Activated naive CD4-positive, alpha-beta T cell treated with anti-CD3 and anti-CD28 coated beads for 36 hours (primary cell): Measurements from ENCODE around the gene SPAAR. TPM values are rescaled to one million over a fixed set of nuclear protein-coding genes. Genes with fewer than 3 reads are reported as not detected.
"Not testable (repeated sequence)": the region's sequence is repeated elsewhere in the genome, so short reads cannot be mapped to it uniquely, and the experiment has no call there.

ENCODE experiments used
- CTCF ChIA-PET: fragments of 350-600 bp; sonication (Branson Sonifier 250); formaldehyde crosslinking; loops from one replicate; lab custom pipeline; 2021; ENCODE audit warnings: antibody characterized with exemption; lab: Charles Lee
- DNase-seq: peaks from one replicate; pipeline ENCODE4 v3.0.0-alpha.2; 2020
- H3K27ac Mint-ChIP-seq: one replicate; pipeline ENCODE4 v1.8.0; 2021; ENCODE audit warnings: mild to moderate bottlenecking, mixed read lengths
- H3K27me3 Mint-ChIP-seq: one replicate; pipeline ENCODE4 v1.8.0; 2021; ENCODE audit warnings: low read depth, mixed read lengths
- H3K36me3 Mint-ChIP-seq: one replicate; pipeline ENCODE4 v1.8.0; 2021; ENCODE audit warnings: low read depth, mixed read lengths
- H3K4me1 Mint-ChIP-seq: one replicate; pipeline ENCODE4 v1.8.0; 2021; ENCODE audit warnings: low read depth, mixed read lengths
- H3K4me3 Mint-ChIP-seq: one replicate; pipeline ENCODE4 v1.8.0; 2021; ENCODE audit warnings: mild to moderate bottlenecking, moderate library complexity, mixed read lengths
- H3K9me3 Mint-ChIP-seq: one replicate; pipeline ENCODE4 v1.8.0; 2021; ENCODE audit warnings: mixed read lengths
- intact Hi-C: fragments of 100-400 bp; cut with micrococcal nuclease; formaldehyde crosslinking; loops from one replicate; pipeline ENCODE4 v1.15.1; 2023
- total RNA-seq, 2 experiments: library from RNA; stranded (reverse); gene quantifications; one replicate each; pipeline ENCODE4 v1.2.3, GENCODE V29; 2021

SPAAR gene
- total RNA-seq, 2 experiments from 2014 or later: not detected

DNA sequence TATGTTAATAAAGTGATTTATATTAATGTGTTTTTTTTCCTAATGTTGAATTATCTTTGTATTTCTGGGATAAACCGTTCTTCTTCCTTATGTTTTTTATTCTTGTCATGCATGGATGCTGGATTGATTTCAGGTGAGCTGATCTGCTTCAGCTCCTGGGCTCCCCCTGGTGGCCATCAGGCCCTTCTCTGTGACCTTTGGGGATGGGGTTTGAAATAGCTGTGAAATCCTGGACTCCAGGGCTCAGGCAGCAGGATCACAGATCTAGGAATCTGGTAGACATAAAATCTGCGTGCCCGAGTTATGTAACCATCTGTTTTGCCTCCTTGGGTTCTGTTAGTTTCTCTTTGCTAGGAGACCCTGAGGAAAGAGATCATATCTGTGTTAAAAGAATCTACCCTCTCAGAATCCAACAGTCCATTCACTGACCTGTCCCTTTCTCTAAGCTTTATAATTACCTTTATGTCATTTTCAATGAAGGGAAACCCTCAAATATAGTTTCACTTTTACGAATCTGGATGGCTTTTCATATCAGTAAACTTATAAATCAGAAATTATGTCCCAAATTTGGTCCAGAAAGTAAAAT, 26.9 kb upstream of the SPAAR start:
- intact Hi-C loops: loop anchor here (1.0 to 5.0 kb wide), 5 partner anchors 56 to 400 kb away; no protein-coding TSS in a partner anchor
- H3K27ac Mint-ChIP-seq: no peak overlapping the region
- H3K36me3 Mint-ChIP-seq: no peaks in the 10 kb centered on the region
- peak; percentile 89 for DNase-seq
- no peak overlapping the region for H3K4me3 Mint-ChIP-seq
- CTCF ChIA-PET: interaction anchor here (0.6 to 2.4 kb wide), 43 partner anchors 9 to 1014 kb away, joined by 3 to 17 read pairs (median 3); partner anchors contain the start of genes CREB3, FAM221B, HINT2 and OR13J1
- no peaks in the 10 kb centered on the region for H3K27me3 Mint-ChIP-seq
- peaks cover 3% of the 10 kb centered on the region for H3K9me3 Mint-ChIP-seq
- H3K4me1 Mint-ChIP-seq: no peaks in the 10 kb centered on the region

DNA sequence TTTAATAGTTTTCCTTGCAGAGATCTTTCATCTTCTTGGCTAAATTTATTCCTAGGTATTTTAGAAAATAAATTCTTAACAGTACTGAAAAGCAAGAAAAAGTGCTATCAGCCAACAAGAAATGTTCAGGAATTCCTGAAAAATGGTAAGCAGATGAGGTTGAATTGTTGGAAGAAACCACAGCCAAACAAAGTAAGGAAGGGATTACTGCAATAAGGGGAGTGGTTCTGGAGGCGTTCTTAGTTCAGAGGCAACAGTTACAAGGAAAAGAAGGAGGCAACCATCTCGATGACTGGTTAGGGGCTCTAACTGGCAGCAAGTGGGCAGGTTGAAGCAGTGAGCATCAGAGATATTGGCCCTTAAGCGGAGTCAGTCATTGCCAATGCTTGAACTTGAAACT, 26.3 kb upstream of the SPAAR start:
- no peak overlapping the region for H3K4me3 Mint-ChIP-seq
- no peaks in the 10 kb centered on the region for H3K27me3 Mint-ChIP-seq
- DNase-seq: no peak
- CTCF ChIA-PET: interaction anchor here (0.6 to 1.7 kb wide), 17 partner anchors 9 to 313 kb away, joined by 3 to 17 read pairs (median 4); partner anchors contain the start of genes HINT2, OR13J1 and SPAG8
- H3K36me3 Mint-ChIP-seq: no peaks in the 10 kb centered on the region
- no peaks in the 10 kb centered on the region for H3K4me1 Mint-ChIP-seq
- no peak overlapping the region for H3K27ac Mint-ChIP-seq
- intact Hi-C loops: loop anchor here (1.0 to 5.0 kb wide), 5 partner anchors 57 to 401 kb away; no protein-coding TSS in a partner anchor
- no peaks in the 10 kb centered on the region for H3K9me3 Mint-ChIP-seq

DNA sequence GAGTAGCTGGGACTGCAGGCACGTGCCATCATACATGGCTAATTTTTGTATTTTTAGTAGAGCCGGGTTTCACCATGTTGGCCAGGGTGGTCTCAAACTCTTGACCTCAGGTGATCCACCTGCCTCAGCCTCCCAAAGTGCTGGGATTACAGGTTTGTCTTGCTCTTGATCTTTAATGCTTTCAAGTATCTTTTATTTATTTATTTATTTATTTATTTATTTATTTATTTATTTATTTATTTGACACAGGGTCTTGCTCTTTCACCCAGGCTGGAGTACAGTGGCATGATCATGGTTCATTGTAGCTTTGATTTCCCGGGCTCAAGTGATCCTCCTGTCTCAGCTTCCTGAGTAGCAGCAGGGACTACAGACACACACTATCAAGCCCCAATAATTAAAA, 24.4 kb upstream of the SPAAR start:
- H3K4me3 Mint-ChIP-seq, H3K27ac Mint-ChIP-seq, H3K36me3 Mint-ChIP-seq, H3K4me1 Mint-ChIP-seq, DNase-seq, H3K9me3 Mint-ChIP-seq, CTCF ChIA-PET, H3K27me3 Mint-ChIP-seq: not testable (repeated sequence)
- intact Hi-C loops: loop anchor here (5.0 kb wide), 1 partner anchor 403 kb away; no protein-coding TSS in a partner anchor

DNA sequence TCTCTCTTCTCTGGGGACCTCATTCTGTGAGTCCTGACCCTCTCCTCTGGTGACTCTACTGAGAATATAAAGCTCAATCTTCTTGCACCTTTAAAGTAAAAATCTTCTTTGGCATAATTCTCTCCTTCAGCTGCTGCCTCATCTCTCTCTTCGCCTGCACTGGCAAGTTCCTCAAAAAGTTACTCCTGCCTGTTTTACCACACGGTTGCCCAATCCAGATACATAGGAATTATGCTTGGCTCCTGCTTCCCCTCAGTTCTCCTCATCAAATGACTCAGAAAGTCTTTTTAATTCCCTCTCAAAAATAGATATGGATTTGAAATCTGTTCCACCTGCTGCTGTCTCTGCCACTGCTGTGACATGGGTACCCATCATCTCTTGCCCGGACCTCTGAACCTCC, 17.6 kb upstream of the SPAAR start:
- CTCF ChIA-PET: interaction anchor here (0.6 to 1.4 kb wide), 4 partner anchors 9 to 77 kb away, joined by 3 to 6 read pairs (median 4); no protein-coding TSS in a partner anchor
- Mint-ChIP-seq H3K27ac (no peak overlapping the region), H3K9me3 (no peaks in the 10 kb centered on the region), H3K4me1 (no peaks in the 10 kb centered on the region), H3K36me3 (no peaks in the 10 kb centered on the region), H3K4me3 (no peak overlapping the region), H3K27me3 (peaks cover 11% of the 10 kb centered on the region)
- intact Hi-C loops: no loop called here
- no peak for DNase-seq

DNA sequence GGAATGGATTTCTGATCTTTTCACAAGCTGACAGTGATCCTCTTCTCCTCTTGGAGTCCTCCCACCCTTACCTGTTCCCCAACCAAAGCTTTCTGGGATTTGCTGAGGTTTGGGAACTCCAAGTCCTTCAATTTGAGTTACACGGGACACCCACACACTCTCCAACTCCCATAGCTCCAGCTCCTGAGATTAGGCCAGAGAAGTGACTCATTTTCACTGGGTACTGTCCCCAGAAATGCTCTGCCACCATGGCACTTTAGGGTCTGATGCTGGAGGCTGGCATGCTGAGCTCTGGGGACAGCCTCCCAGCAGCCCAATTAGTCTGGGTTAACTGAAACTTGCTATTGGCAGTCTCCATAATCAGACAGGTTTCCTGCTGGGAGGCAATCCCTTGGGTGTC, 17.2 kb upstream of the SPAAR start:
- peaks cover 11% of the 10 kb centered on the region for H3K27me3 Mint-ChIP-seq
- DNase-seq: no peak
- H3K27ac Mint-ChIP-seq: no peak overlapping the region
- no peaks in the 10 kb centered on the region for H3K36me3 Mint-ChIP-seq
- intact Hi-C loops: no loop called here
- H3K4me3 Mint-ChIP-seq: no peak overlapping the region
- no peaks in the 10 kb centered on the region for H3K4me1 Mint-ChIP-seq
- H3K9me3 Mint-ChIP-seq: no peaks in the 10 kb centered on the region
- CTCF ChIA-PET: interaction anchor here (0.6 to 1.4 kb wide), 3 partner anchors 10 to 22 kb away, joined by 3 to 6 read pairs (median 4); no protein-coding TSS in a partner anchor

DNA sequence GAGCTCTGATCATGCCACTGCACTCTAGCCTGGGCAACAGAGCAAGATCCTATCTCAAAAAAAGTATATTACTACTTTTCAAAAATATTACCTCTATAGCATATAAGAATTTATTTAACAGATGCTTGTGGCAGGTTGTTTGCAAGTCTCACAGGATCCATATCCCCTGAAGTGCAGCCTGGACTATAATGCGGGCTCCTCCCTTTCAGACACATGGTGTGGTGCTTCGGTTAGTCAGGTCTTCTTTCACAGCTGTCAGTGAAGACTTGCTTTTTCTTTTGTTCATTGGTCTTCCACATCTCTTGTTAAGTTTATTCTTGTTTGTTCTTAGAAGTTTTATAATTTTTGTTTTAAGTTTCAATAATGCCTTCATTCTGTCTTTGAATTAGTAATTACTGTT, 12.7 kb upstream of the SPAAR start:
- H3K4me1 Mint-ChIP-seq: no peaks in the 10 kb centered on the region
- H3K27me3 Mint-ChIP-seq: peaks cover 10% of the 10 kb centered on the region
- CTCF ChIA-PET: interaction anchor here (0.7 to 0.9 kb wide), 2 partner anchors 9 to 206 kb away, joined by 3 read pairs; partner anchors contain the start of gene HRCT1
- DNase-seq: no peak
- intact Hi-C loops: no loop called here
- no peak overlapping the region for H3K27ac Mint-ChIP-seq
- H3K36me3 Mint-ChIP-seq: no peaks in the 10 kb centered on the region
- no peaks in the 10 kb centered on the region for H3K9me3 Mint-ChIP-seq
- no peak overlapping the region for H3K4me3 Mint-ChIP-seq

DNA sequence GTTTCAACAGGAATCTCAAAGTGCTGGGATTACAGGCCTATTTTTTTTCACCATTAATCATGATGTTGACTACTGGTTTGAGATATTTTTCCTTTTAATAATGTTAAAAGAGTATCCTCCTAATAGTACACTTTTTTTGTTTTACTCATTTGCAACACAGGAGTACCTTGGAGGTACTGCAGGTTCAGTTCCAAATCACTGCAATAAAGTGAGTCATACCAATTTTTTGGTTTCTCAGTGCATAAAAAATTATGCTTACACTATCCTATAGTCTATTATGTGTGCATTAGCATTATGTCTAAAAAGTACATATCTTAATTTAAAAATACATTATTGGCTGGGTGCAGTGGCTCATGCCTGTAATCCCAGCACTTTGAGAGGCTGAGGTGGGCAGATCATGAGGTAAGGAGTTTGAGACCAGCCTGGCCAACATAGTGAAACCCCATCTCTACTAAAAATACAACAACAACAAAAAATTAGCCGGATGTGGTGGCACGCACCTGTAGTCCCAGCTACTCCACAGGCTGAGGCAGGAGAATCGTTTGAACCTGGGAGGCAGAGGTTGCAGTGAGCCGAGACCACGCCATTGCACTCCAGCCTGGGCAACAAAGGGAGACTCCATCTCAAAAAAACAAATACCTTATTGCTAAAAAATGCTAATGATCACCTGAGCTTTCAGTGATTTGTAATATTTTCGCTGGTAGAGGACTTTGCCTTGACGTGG, 11.8 kb upstream of the SPAAR start:
- H3K4me3 Mint-ChIP-seq, H3K4me1 Mint-ChIP-seq, intact Hi-C loops, DNase-seq, H3K36me3 Mint-ChIP-seq, H3K27ac Mint-ChIP-seq, H3K9me3 Mint-ChIP-seq, H3K27me3 Mint-ChIP-seq: not testable (repeated sequence)
- CTCF ChIA-PET: interaction anchor here (0.7 to 2.5 kb wide), 5 partner anchors 16 to 111 kb away, joined by 3 to 11 read pairs (median 3); no protein-coding TSS in a partner anchor

DNA sequence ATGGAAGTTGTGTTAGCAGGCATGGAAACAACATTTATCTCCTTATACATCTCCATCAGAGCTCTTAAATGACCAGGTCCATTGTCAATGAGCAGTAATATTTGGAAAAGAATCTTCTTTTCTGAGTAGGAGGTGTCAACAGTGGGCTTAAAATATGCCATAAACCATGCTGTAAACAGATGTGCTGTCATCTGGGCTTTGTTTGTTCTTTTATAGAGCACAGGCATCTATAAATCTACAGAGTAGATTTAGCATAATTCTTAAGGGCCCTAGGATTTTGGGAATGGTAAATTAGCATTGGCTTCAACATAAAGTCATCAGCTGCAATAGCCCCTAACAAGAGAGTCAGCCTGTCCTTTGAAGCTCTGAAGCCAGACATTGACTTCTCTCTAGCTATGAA, 11.0 kb upstream of the SPAAR start:
- peaks cover 3% of the 10 kb centered on the region for H3K4me1 Mint-ChIP-seq
- CTCF ChIA-PET: interaction anchor here (0.7 to 2.5 kb wide), 6 partner anchors 15 to 110 kb away, joined by 3 to 11 read pairs (median 3); no protein-coding TSS in a partner anchor

DNA sequence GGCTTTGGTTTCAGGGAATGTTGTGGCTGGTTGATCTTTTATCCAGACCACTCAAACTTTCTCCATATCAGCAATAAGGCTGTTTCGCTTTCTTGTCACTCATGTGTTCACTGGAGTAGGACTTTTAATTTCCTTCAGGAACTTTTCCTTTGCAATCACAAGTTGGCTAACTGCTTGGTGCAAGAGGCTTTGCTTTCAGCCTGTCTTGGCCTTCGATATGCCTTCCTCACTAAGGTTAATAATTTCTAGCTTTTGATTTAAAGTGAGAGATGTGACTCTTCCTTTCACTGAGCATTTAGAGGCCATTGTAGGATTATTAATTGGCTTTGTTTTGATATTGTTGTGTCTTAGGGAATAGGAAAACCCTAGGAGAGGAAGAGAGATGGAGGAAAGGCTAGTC, 10.3 kb upstream of the SPAAR start:
- CTCF ChIA-PET: interaction anchor here (0.6 to 2.5 kb wide), 7 partner anchors 14 to 337 kb away, joined by 3 to 11 read pairs (median 3); no protein-coding TSS in a partner anchor
- no peaks in the 10 kb centered on the region for H3K36me3 Mint-ChIP-seq
- H3K27me3 Mint-ChIP-seq: no peaks in the 10 kb centered on the region
- no peaks in the 10 kb centered on the region for H3K9me3 Mint-ChIP-seq
- no peak overlapping the region for H3K4me3 Mint-ChIP-seq
- intact Hi-C loops: no loop called here
- DNase-seq: no peak
- H3K4me1 Mint-ChIP-seq: peaks cover 3% of the 10 kb centered on the region
- H3K27ac Mint-ChIP-seq: no peak overlapping the region

More for the DNA sequence above, 11.0 kb upstream of the SPAAR start:
- H3K36me3 Mint-ChIP-seq: no peaks in the 10 kb centered on the region
- no peaks in the 10 kb centered on the region for H3K9me3 Mint-ChIP-seq
- DNase-seq: no peak
- H3K27ac Mint-ChIP-seq: no peak overlapping the region
- H3K27me3 Mint-ChIP-seq: peaks cover 5% of the 10 kb centered on the region
- intact Hi-C loops: no loop called here
- no peak overlapping the region for H3K4me3 Mint-ChIP-seq

DNA sequence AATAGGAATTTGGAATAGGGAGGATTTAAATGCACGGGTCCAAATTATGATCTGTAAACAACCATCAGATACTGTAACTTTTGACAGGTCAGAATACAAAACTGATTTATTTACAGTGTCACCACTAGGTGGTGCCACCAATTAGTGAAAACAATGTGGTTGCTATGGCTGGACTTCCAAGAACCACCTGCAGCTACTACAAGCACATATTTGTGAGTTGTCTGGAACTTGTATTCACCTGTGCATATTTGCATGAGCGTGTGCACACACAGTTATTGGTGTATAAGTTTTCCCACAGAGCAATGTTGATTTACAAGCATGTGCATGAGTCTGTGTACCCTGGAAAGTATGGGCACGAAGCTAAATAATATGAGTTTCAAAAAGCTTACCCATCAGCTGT, 6.2 kb upstream of the SPAAR start:
- Mint-ChIP-seq H3K36me3 (no peaks in the 10 kb centered on the region), H3K27ac (no peak overlapping the region), H3K27me3 (no peaks in the 10 kb centered on the region), H3K9me3 (no peaks in the 10 kb centered on the region), H3K4me1 (peaks cover 23% of the 10 kb centered on the region), H3K4me3 (no peak overlapping the region)
- intact Hi-C loops: loop anchor here (1.0 kb wide), 2 partner anchors 42 to 120 kb away; no protein-coding TSS in a partner anchor
- peak; percentile 52 for DNase-seq
- CTCF ChIA-PET: interaction anchor here (0.6 to 6.2 kb wide), 35 partner anchors 9 to 287 kb away, joined by 3 to 167 read pairs (median 4); partner anchors contain the start of genes CLTA and SPAG8

DNA sequence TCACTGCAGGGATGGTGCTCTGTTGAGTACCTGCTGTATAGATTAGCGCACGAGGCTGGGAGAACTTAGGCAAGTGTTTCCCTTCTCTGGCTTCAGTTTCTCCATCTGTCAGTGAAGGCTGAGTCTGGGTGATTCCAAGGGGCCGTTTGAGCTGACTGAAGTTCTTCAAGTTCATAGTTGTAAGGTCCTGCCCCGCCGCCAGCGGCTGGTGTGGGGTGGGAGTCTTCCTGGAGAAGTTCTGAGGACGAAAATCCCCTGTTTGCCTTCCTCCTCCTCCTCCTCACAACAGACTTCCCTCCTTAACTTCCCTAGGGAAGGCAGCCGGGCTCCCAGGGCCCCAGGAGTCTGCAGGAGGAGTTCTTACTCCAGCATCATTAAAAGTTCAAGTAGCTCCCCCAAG, 5.0 kb upstream of the SPAAR start:
- Mint-ChIP-seq H3K9me3 (no peaks in the 10 kb centered on the region), H3K27me3 (no peaks in the 10 kb centered on the region), H3K4me1 (peaks cover 36% of the 10 kb centered on the region), H3K36me3 (no peaks in the 10 kb centered on the region), H3K27ac (no peak overlapping the region), H3K4me3 (no peak overlapping the region)
- intact Hi-C loops: no loop called here
- DNase-seq: no peak
- CTCF ChIA-PET: interaction anchor here (0.7 to 6.2 kb wide), 7 partner anchors 20 to 420 kb away, joined by 3 to 167 read pairs (median 14); no protein-coding TSS in a partner anchor
